SK-N-SH (cell line): ENCODE results near the gene ISM1. TPM values are rescaled to one million over a fixed set of nuclear protein-coding genes. Genes with fewer than 3 reads are reported as not detected.

Source experiments
- CTCF ChIA-PET: fragments of 300-600, 350-600 bp; formaldehyde crosslinking; extraction: SDS; loops from one replicate; lab custom pipeline; 2021; lab: Yijun Ruan, JAX
- POLR2A ChIA-PET: fragments of 350-600 bp; sonication (Branson Sonifier 250); formaldehyde crosslinking; extraction: SDS; loops from one replicate; lab custom pipeline; 2020; ENCODE audit warnings: antibody characterized with exemption, inconsistent platforms; lab: Yijun Ruan, JAX
- DNase-seq: peaks from one replicate; pipeline ENCODE4 v3.0.0; 2012
- H2AFZ ChIP-seq: fragments of 200-600 bp; sonication (generic); 2 replicates; pipeline ENCODE4 v1.8.1; 2016; ENCODE audit warnings: antibody characterized with exemption, mild to moderate bottlenecking, low read depth
- H3F3A ChIP-seq: fragments of 200-600 bp; sonication (generic); replicated peaks from 2 replicates; pipeline ENCODE3; 2016; ENCODE audit warnings: antibody characterized with exemption, mild to moderate bottlenecking; ENCODE audit not compliant: insufficient read depth
- H3K27ac ChIP-seq, 2 experiments: fragments of 200-500 bp in 1 of 2; fragments of 200-600 bp in 1 of 2; sonication (Bioruptor generic) in 1 of 2; sonication (generic), shearing (Covaris generic) in 1 of 2; 2 replicates each; pipeline versions ENCODE4 v1.5.1 to v1.6.1; 2014 to 2016; ENCODE audit warnings: low read depth in 2 of 2, inconsistent platforms in 1 of 2, low read length in 1 of 2, mild to moderate bottlenecking in 1 of 2, mixed read lengths in 1 of 2
- H3K27me3 ChIP-seq: fragments of 200-600 bp; sonication (generic), shearing (Covaris generic); 2 replicates; pipeline ENCODE4 v1.6.1; 2016; ENCODE audit warnings: mixed run types; ENCODE audit not compliant: insufficient read depth
- H3K36me3 ChIP-seq, 2 experiments: fragments of 200-500 bp in 1 of 2; fragments of 200-600 bp in 1 of 2; sonication (Bioruptor generic) in 1 of 2; sonication (generic) in 1 of 2; replicated peaks in 1 of 2; 2 replicates each; pipeline versions ENCODE3 to v1.5.1; 2014 to 2016; ENCODE audit warnings: low read length in 1 of 2, mild to moderate bottlenecking in 1 of 2; ENCODE audit not compliant: insufficient read depth in 2 of 2, control insufficient read depth in 1 of 2
- H3K4me1 ChIP-seq, 2 experiments: fragments of 200-500 bp in 1 of 2; fragments of 200-600 bp in 1 of 2; sonication (Bioruptor generic) in 1 of 2; sonication (generic), shearing (Covaris generic) in 1 of 2; 2 replicates each; pipeline versions ENCODE4 v1.5.1 to v1.6.1; 2014 to 2016; ENCODE audit warnings: low read depth in 1 of 2, low read length in 1 of 2, mixed run types in 1 of 2; ENCODE audit not compliant: insufficient read depth in 2 of 2, control insufficient read depth in 1 of 2
- H3K4me2 ChIP-seq: fragments of 200-600 bp; sonication (generic), shearing (Covaris generic); 2 replicates; pipeline ENCODE4 v1.6.1; 2017; ENCODE audit warnings: mixed run types
- H3K4me3 ChIP-seq, 2 experiments: fragments of 200-500 bp in 1 of 2; fragments of 200-600 bp in 1 of 2; sonication (Bioruptor generic) in 1 of 2; sonication (generic), shearing (Covaris generic) in 1 of 2; 2 replicates each; pipeline versions ENCODE4 v1.5.1 to v1.8.1; 2014 to 2016; ENCODE audit warnings: low read depth in 2 of 2, inconsistent platforms in 1 of 2, low read length in 1 of 2, mild to moderate bottlenecking in 1 of 2, mixed read lengths in 1 of 2, moderate library complexity in 1 of 2
- H3K79me2 ChIP-seq: fragments of 200-600 bp; sonication (generic); 2 replicates; pipeline ENCODE4 v1.8.1; 2017; ENCODE audit warnings: mild to moderate bottlenecking; ENCODE audit not compliant: insufficient read depth
- H3K9ac ChIP-seq: fragments of 200-600 bp; sonication (generic); 2 replicates; pipeline ENCODE4 v1.6.1; 2017; ENCODE audit warnings: mixed run types
- H3K9me2 ChIP-seq: fragments of 200-600 bp; sonication (generic); 2 replicates; pipeline ENCODE4 v1.6.1; 2017; ENCODE audit warnings: mixed run types
- H3K9me3 ChIP-seq: fragments of 200-600 bp; sonication (generic); 2 replicates; pipeline ENCODE4 v1.6.1; 2017; ENCODE audit warnings: mixed run types, mild to moderate bottlenecking, moderate library complexity
- H4K20me1 ChIP-seq: fragments of 200-600 bp; sonication (generic); 2 replicates; pipeline ENCODE4 v1.6.1; 2017; ENCODE audit warnings: mild to moderate bottlenecking, mixed run types; ENCODE audit not compliant: insufficient read depth
- ELF1 ChIP-seq: IDR thresholded peaks from 2 replicates; pipeline ENCODE4 v1.4.0; 2012
- EZH2phosphoT487 ChIP-seq: fragments of 200-600 bp; sonication (generic); IDR thresholded peaks from 2 replicates; pipeline ENCODE4 v1.6.1; 2017; ENCODE audit warnings: low read depth, mixed run types, mild to moderate bottlenecking, antibody characterized with exemption, moderate library complexity, borderline replicate concordance
- FOXJ3 ChIP-seq: sonication (generic); formaldehyde crosslinking; IDR thresholded peaks from 2 replicates; pipeline ENCODE4 v1.5.1; 2020; ENCODE audit warnings: mild to moderate bottlenecking, missing genetic modification reagents
- FOXM1 ChIP-seq: IDR thresholded peaks from 2 replicates; pipeline ENCODE4 v1.4.0; 2012; ENCODE audit warnings: low read depth, mild to moderate bottlenecking
- GATA2 ChIP-seq: sonication (generic); formaldehyde crosslinking; IDR thresholded peaks from 2 replicates; pipeline ENCODE4 v1.5.0; 2020; ENCODE audit warnings: mild to moderate bottlenecking, missing genetic modification reagents
- IRF3 ChIP-seq: fragments of 150-350 bp; IDR thresholded peaks from 2 replicates; pipeline ENCODE4 v1.6.1; 2016; ENCODE audit warnings: mild to moderate bottlenecking, low read depth, low read length
- MXI1 ChIP-seq: IDR thresholded peaks from 2 replicates; pipeline ENCODE4 v1.6.1; 2012; ENCODE audit warnings: mild to moderate bottlenecking, low read depth, low read length, improper control_type of control experiment
- NFIC ChIP-seq: IDR thresholded peaks from 2 replicates; pipeline ENCODE4 v1.4.0; 2012; ENCODE audit warnings: borderline replicate concordance
- NRF1 ChIP-seq: IDR thresholded peaks from 2 replicates; pipeline ENCODE4 v1.6.1; 2012; ENCODE audit warnings: low read depth, mild to moderate bottlenecking, low read length
- PBX3 ChIP-seq: IDR thresholded peaks from 2 replicates; pipeline ENCODE4; 2012
- POLR2AphosphoS5 ChIP-seq: IDR thresholded peaks from 2 replicates; pipeline ENCODE4 v1.6.1; 2012; ENCODE audit warnings: low read depth, low read length
- RFX5 ChIP-seq: IDR thresholded peaks from 2 replicates; pipeline ENCODE4 v1.6.1; 2012; ENCODE audit warnings: mild to moderate bottlenecking, improper control_type of control experiment, low read length
- RXRA ChIP-seq: IDR thresholded peaks from 2 replicates; pipeline ENCODE4 v1.4.0; 2012; ENCODE audit warnings: low read depth, mild to moderate bottlenecking, borderline replicate concordance
- SMC3 ChIP-seq: IDR thresholded peaks from 2 replicates; pipeline ENCODE4 v1.6.1; 2012; ENCODE audit warnings: low read depth, low read length, improper control_type of control experiment
- TCF12 ChIP-seq: IDR thresholded peaks from 2 replicates; pipeline ENCODE4 v1.4.0; 2012
- TEAD4 ChIP-seq: IDR thresholded peaks from 2 replicates; pipeline ENCODE4 v1.4.0; 2012; ENCODE audit warnings: mild to moderate bottlenecking, borderline replicate concordance; ENCODE audit not compliant: insufficient read depth
- USF2 ChIP-seq: fragments of 150-350 bp; IDR thresholded peaks from 2 replicates; pipeline ENCODE4 v1.6.1; 2017; ENCODE audit warnings: antibody characterized with exemption, low read length, low read depth, borderline replicate concordance
- WGBS: methylation state at CpG from one replicate; pipeline ENCODE4 v1.1.6; 2017; ENCODE audit warnings: low lambda C conversion rate; 5-methylcytosine and 5-hydroxymethylcytosine counted together
- polyA plus RNA-seq, 3 experiments: library from polyadenylated mRNA; depleted of rRNA; stranded (reverse); fragments of >200 nt; gene quantifications; 2 replicates each; pipeline ENCODE4 v1.2.3, GENCODE V29; 2012
- TF ChIP-seq, protein P1 (sequence below): IDR thresholded peaks from 2 replicates; pipeline ENCODE4 v1.4.0; 2012; ENCODE audit warnings: low read depth
- TF ChIP-seq, protein P2 (sequence below): IDR thresholded peaks from 2 replicates; pipeline ENCODE4 v1.4.0; 2012; ENCODE audit warnings: low read depth, borderline replicate concordance

Gene ISM1
- polyA plus RNA-seq, 1 of the 3 experiments (the other 2 are of a cell fraction) = not detected

DNA sequence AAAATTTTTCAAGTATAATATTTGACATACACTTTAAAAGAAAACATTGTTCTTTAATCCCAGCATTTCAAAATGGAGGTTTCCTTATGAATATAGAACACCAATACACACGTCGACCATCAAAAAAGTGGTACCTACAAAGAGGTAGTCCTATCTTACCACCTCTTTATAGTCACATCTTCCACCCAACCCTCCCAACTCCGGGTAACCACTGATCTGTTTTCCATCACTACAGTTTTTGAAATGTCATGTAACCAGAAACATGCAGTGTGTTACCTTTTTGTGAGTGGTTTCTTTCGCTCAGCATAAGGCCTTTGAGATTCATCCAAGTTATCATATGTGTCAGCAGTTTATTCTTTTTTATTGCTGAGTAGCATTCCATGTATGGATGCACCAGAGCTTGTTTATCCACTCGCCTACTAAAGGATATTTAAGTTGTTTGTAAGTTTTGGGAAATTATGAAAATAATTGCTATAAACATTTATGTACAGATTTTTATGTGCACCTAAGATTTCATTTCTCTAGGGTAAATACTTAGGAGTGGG lies 104.8 kb downstream of the ISM1 start:
- Histone ChIP-seq H3K4me3 (no peak overlapping the region), H3K79me2 (no peaks in the 10 kb centered on the region), H3K27me3 (no peaks in the 10 kb centered on the region), H3K9me3 (no peaks in the 10 kb centered on the region), H2AFZ (no peak overlapping the region), H3K9me2 (no peaks in the 10 kb centered on the region), H3K4me1 (no peaks in the 10 kb centered on the region; a peak in 1 of 4 replicates), H4K20me1 (no peaks in the 10 kb centered on the region), H3K27ac (no peak overlapping the region), H3F3A (no peaks in the 10 kb centered on the region), H3K4me2 (no peak overlapping the region), H3K9ac (no peak overlapping the region), H3K36me3 (no peaks in the 10 kb centered on the region)
- WGBS = 59% methylated on average over 5 of the region's 5 CpGs
- POLR2A ChIA-PET = no interaction called here
- CTCF ChIA-PET = no interaction called here
- no peak for DNase-seq
- TF ChIP-seq TEAD4 (no peak), FOXM1 (no peak), IRF3 (no peak), RXRA (no peak), POLR2AphosphoS5 (no peak), ELF1 (no peak), TCF12 (no peak), SMC3 (no peak)

- Histone ChIP-seq H3K4me1 (peaks cover 0 to 9% of the 10 kb centered on the region in 2 experiments; a peak in 1 of 4 replicates), H3K27ac (no peak overlapping the region)
- POLR2A ChIA-PET = no interaction called here
- TF ChIP-seq, protein P1, sequence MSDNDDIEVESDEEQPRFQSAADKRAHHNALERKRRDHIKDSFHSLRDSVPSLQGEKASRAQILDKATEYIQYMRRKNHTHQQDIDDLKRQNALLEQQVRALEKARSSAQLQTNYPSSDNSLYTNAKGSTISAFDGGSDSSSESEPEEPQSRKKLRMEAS = no peak
- TF ChIP-seq TCF12 = no peak
- no peak for TF ChIP-seq EZH2phosphoT487
- no peak for TF ChIP-seq FOXJ3 (CRISPR knock-in tag)
- TF ChIP-seq MXI1 = no peak
- TF ChIP-seq RXRA = no peak
- no peak for TF ChIP-seq RFX5
- TF ChIP-seq GATA2 (CRISPR knock-in tag) = no peak
- no peak for TF ChIP-seq NRF1
- no peak for TF ChIP-seq USF2
- TF ChIP-seq, protein P2, sequence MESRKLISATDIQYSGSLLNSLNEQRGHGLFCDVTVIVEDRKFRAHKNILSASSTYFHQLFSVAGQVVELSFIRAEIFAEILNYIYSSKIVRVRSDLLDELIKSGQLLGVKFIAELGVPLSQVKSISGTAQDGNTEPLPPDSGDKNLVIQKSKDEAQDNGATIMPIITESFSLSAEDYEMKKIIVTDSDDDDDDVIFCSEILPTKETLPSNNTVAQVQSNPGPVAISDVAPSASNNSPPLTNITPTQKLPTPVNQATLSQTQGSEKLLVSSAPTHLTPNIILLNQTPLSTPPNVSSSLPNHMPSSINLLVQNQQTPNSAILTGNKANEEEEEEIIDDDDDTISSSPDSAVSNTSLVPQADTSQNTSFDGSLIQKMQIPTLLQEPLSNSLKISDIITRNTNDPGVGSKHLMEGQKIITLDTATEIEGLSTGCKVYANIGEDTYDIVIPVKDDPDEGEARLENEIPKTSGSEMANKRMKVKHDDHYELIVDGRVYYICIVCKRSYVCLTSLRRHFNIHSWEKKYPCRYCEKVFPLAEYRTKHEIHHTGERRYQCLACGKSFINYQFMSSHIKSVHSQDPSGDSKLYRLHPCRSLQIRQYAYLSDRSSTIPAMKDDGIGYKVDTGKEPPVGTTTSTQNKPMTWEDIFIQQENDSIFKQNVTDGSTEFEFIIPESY = no peak
- TF ChIP-seq NFIC = no peak
- TF ChIP-seq PBX3 = no peak
- TF ChIP-seq, all 33 proteins: peak for 0
- Histone ChIP-seq H3F3A (no peaks in the 10 kb centered on the region), H3K27me3 (no peaks in the 10 kb centered on the region), H3K79me2 (no peaks in the 10 kb centered on the region), H3K9me2 (no peaks in the 10 kb centered on the region), H3K4me2 (no peak overlapping the region), H3K9ac (no peak overlapping the region), H2AFZ (0 out of 2 replicates have a peak overlapping the region, but pooled peaks have one; percentile 8), H3K36me3 (no peaks in the 10 kb centered on the region), H3K9me3 (no peaks in the 10 kb centered on the region), H4K20me1 (no peaks in the 10 kb centered on the region), H3K4me3 (no peak overlapping the region)
- CTCF ChIA-PET = interaction anchor here (1.1 kb wide), 1 partner anchor 11 kb away, joined by 3 read pairs; no protein-coding TSS in a partner anchor
- 23% methylated on average over 1 of the region's 1 CpG for WGBS
- no peak for DNase-seq
Measured at GRCh38 chr20:13331536-13331935, 110.5 kb downstream of the ISM1 start.
